GM19455 (cell line): Measurements from ENCODE around the gene G3BP2.

ENCODE experiments used
- ATAC-seq: cut with Tn5 transposase; IDR thresholded peaks from one replicate; pipeline ENCODE4 v1.9.1; 2021; ENCODE audit not compliant: unreplicated experiment

The G3BP2 gene

GRCh38 chr4:75644095-75644494 is 29.1 kb downstream of the G3BP2 start:
- ATAC-seq: no peak

- ATAC-seq: no peak
These were observed 29.6 kb downstream of the G3BP2 start for GRCh38 chr4:75643651-75644050.

GRCh38 chr4:75639124-75639695 is 34.0 kb downstream of the G3BP2 start:
- no peak for ATAC-seq

- no peak for ATAC-seq
These were observed 35.4 kb downstream of the G3BP2 start for GRCh38 chr4:75637827-75638226.

GRCh38 chr4:75637176-75637575 is 36.0 kb downstream of the G3BP2 start:
- ATAC-seq: no peak

GRCh38 chr4:75634951-75635350 is 38.3 kb downstream of the G3BP2 start:
- no peak for ATAC-seq

- ATAC-seq: no peak
These were observed 38.9 kb downstream of the G3BP2 start for GRCh38 chr4:75634281-75634680.

GRCh38 chr4:75633846-75634245 is 39.4 kb downstream of the G3BP2 start:
- ATAC-seq: no peak

- no peak for ATAC-seq
These were observed 42.3 kb downstream of the G3BP2 start for GRCh38 chr4:75630937-75631329.

- ATAC-seq: peak; percentile 99
These were observed 42.9 kb downstream of the G3BP2 start, which contains the start of gene CDKL2 for GRCh38 chr4:75630174-75630936. TSS of gene CDKL2 (minus strand) at chr4:75630528. CDS start at chr4:75625988, 4,540 bp downstream.

- no peak for ATAC-seq
These were observed 44.0 kb downstream of the G3BP2 start for GRCh38 chr4:75629239-75629638.

GRCh38 chr4:75623026-75623425 is 50.2 kb downstream of the G3BP2 start:
- no peak for ATAC-seq

GRCh38 chr4:75621715-75622114 is 51.5 kb downstream of the G3BP2 start:
- ATAC-seq: no peak

GRCh38 chr4:75612306-75612705 is 60.9 kb downstream of the G3BP2 start:
- ATAC-seq: no peak

GRCh38 chr4:75605928-75606327 is 67.3 kb downstream of the G3BP2 start:
- no peak for ATAC-seq

GRCh38 chr4:75599647-75600046 is 73.6 kb downstream of the G3BP2 start:
- no peak for ATAC-seq

GRCh38 chr4:75598390-75598789 is 74.8 kb downstream of the G3BP2 start:
- no peak for ATAC-seq

GRCh38 chr4:75596061-75596460 is 77.2 kb downstream of the G3BP2 start:
- ATAC-seq: no peak

GRCh38 chr4:75593393-75593792 is 79.8 kb downstream of the G3BP2 start:
- no peak for ATAC-seq
